Caco-2 (cell line): ENCODE data around the gene CRABP1. TPM values are rescaled to one million over a fixed set of nuclear protein-coding genes. Genes with fewer than 3 reads are reported as not detected.
A peak's percentile ranks its signal among the peaks of the same experiment; 100 is the strongest.

Source experiments
- BruUV-seq: library from RNA; stranded (reverse); fragments of 400-500 nt; replicated peaks from 2 replicates; lab custom pipeline; 2021; lab: Mats Ljungman, UMichigan
- CTCF ChIA-PET: fragments of 300-600 bp; sonication (Branson Sonifier 250); formaldehyde crosslinking; loops from one replicate; lab custom pipeline; 2022; ENCODE audit warnings: antibody characterized with exemption; lab: Charles Lee
- POLR2A ChIA-PET: fragments of 300-600 bp; sonication (Branson Sonifier 250); formaldehyde crosslinking; loops from one replicate; lab custom pipeline; 2022; ENCODE audit warnings: antibody characterized with exemption; lab: Charles Lee
- DNase-seq, 2 experiments: peaks; one replicate each; pipeline versions ENCODE4 v3.0.0 to v3.0.0-alpha.2; 2020 to 2022
- H3K27me3 ChIP-seq: replicated peaks from 2 replicates; pipeline ENCODE4 v1.6.0; 2011; ENCODE audit warnings: low read length; ENCODE audit not compliant: control insufficient read depth, insufficient read depth
- H3K36me3 ChIP-seq: 2 replicates; pipeline ENCODE4 v1.5.1; 2011; ENCODE audit warnings: low read length; ENCODE audit not compliant: control insufficient read depth, insufficient read depth
- H3K4me1 ChIP-seq: fragments of 250-450 bp; sonication (Bioruptor Pico); 2 replicates; pipeline ENCODE4 v1.5.1; 2020; ENCODE audit warnings: mild to moderate bottlenecking
- H3K4me3 ChIP-seq: 2 replicates; pipeline ENCODE4 v1.5.1; 2011; ENCODE audit warnings: low read depth, mild to moderate bottlenecking, control low read depth, low read length
- H3K9me3 ChIP-seq: fragments of 250-450 bp; sonication (Bioruptor Pico); 2 replicates; pipeline ENCODE4 v1.5.1; 2020; ENCODE audit warnings: mild to moderate bottlenecking, moderate library complexity
- H3K27ac Mint-ChIP-seq: one replicate; pipeline ENCODE4 v1.8.0; 2022; ENCODE audit warnings: mixed read lengths; ENCODE audit not compliant: unreplicated experiment
- H3K27me3 Mint-ChIP-seq: one replicate; pipeline ENCODE4 v1.8.0; 2022; ENCODE audit warnings: mixed read lengths; ENCODE audit not compliant: insufficient read depth, unreplicated experiment
- H3K36me3 Mint-ChIP-seq: one replicate; pipeline ENCODE4 v1.8.0; 2022; ENCODE audit warnings: mild to moderate bottlenecking, mixed read lengths; ENCODE audit not compliant: insufficient read depth, unreplicated experiment
- H3K4me1 Mint-ChIP-seq: one replicate; pipeline ENCODE4 v1.8.0; 2022; ENCODE audit warnings: low read depth, mixed read lengths; ENCODE audit not compliant: unreplicated experiment
- H3K4me3 Mint-ChIP-seq: one replicate; pipeline ENCODE4 v1.8.0; 2022; ENCODE audit warnings: mild to moderate bottlenecking, moderate library complexity, mixed read lengths; ENCODE audit not compliant: unreplicated experiment
- H3K9me3 Mint-ChIP-seq: one replicate; pipeline ENCODE4 v1.8.0; 2022; ENCODE audit warnings: mixed read lengths; ENCODE audit not compliant: unreplicated experiment
- intact Hi-C: fragments of 100-400 bp; cut with micrococcal nuclease; formaldehyde crosslinking; loops from one replicate; pipeline ENCODE4 v1.10.0; 2022; ENCODE audit not compliant: unreplicated experiment
- total RNA-seq: library from RNA; stranded (reverse); gene quantifications from 2 replicates; pipeline ENCODE4 v1.2.3, GENCODE V29; 2022
- TF ChIP-seq, protein P1 (sequence below), 2 experiments: fragments of 200-600 bp in 1 of 2; IDR thresholded peaks; 1 replicate in 1 of 2; 2 replicates in 1 of 2; pipeline versions ENCODE4 v1.5.1 to v1.8.0; 2011 to 2022; ENCODE audit warnings: antibody characterized with exemption in 1 of 2, control low read depth in 1 of 2, inconsistent platforms in 1 of 2, low read depth in 1 of 2, low read length in 1 of 2, mild to moderate bottlenecking in 1 of 2, moderate library complexity in 1 of 2; ENCODE audit not compliant: insufficient read depth in 1 of 2, severe bottlenecking in 1 of 2, unreplicated experiment in 1 of 2

Gene CRABP1
- total RNA-seq, 1 experiment from 2014 or later: 113 TPM

- no peaks in the 10 kb centered on the region for H3K27me3 ChIP-seq
- no peaks in the 10 kb centered on the region for H3K27me3 Mint-ChIP-seq
- H3K4me3 ChIP-seq: no peak overlapping the region
- H3K27ac Mint-ChIP-seq: no peak overlapping the region
- intact Hi-C loops: loop anchor here (5.0 kb wide), 1 partner anchor 34 kb away; no protein-coding TSS in a partner anchor
- H3K4me1 ChIP-seq: 0 out of 2 replicates have a peak, but pooled peaks cover 5% of the 10 kb centered on the region
- no TSS peak for BruUV-seq
- H3K4me3 Mint-ChIP-seq: peak overlapping the region; percentile 77
- TF ChIP-seq, protein P1, sequence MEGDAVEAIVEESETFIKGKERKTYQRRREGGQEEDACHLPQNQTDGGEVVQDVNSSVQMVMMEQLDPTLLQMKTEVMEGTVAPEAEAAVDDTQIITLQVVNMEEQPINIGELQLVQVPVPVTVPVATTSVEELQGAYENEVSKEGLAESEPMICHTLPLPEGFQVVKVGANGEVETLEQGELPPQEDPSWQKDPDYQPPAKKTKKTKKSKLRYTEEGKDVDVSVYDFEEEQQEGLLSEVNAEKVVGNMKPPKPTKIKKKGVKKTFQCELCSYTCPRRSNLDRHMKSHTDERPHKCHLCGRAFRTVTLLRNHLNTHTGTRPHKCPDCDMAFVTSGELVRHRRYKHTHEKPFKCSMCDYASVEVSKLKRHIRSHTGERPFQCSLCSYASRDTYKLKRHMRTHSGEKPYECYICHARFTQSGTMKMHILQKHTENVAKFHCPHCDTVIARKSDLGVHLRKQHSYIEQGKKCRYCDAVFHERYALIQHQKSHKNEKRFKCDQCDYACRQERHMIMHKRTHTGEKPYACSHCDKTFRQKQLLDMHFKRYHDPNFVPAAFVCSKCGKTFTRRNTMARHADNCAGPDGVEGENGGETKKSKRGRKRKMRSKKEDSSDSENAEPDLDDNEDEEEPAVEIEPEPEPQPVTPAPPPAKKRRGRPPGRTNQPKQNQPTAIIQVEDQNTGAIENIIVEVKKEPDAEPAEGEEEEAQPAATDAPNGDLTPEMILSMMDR (IDR thresholded peaks at IDR 0.05; ENCODE audit: insufficient read depth in 1 of 2, low read depth in 1 of 2, low read length in 1 of 2, severe bottlenecking in 1 of 2, unreplicated experiment in 1 of 2): no peak
- no peaks in the 10 kb centered on the region for H3K9me3 ChIP-seq
- ChIA-PET POLR2A (no interaction called here), CTCF (no interaction called here)
- no peak for DNase-seq
- no peaks in the 10 kb centered on the region for H3K9me3 Mint-ChIP-seq
- H3K36me3 ChIP-seq: no peaks in the 10 kb centered on the region
- H3K36me3 Mint-ChIP-seq: no peaks in the 10 kb centered on the region
- H3K4me1 Mint-ChIP-seq: peaks cover 6% of the 10 kb centered on the region
Observed at GRCh38 chr15:78338781-78339180, 1.4 kb upstream of the CRABP1 start.

DNA sequence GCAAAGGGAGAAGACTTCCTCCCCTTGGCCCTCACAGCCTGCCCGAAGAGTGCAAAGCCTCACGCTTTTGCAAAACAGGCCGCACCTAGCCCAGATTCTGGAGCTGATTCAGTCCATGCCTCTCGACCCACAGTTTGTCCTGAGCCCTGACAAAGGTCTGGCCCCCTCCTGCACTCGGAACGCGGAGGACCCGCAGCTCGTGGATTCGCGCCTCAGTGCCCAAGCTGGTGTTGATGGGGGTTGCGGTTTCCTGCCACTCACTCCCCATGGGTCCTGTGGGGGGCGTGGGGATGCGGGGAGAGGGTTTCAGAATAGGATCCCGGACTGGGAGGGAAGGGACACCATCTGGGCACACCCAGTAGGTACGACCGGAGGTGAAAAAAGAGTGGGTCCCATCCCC lies 594 bp upstream of the CRABP1 start:
- TF ChIP-seq, protein P1 (IDR thresholded peaks at IDR 0.05; ENCODE audit: insufficient read depth in 1 of 2, low read depth in 1 of 2, low read length in 1 of 2, severe bottlenecking in 1 of 2, unreplicated experiment in 1 of 2): no peak
- ChIA-PET POLR2A (interaction anchor here (0.6 to 1.3 kb wide), 2 partner anchors 57 to 139 kb away, joined by 4 to 5 read pairs; no protein-coding TSS in a partner anchor), CTCF (interaction anchor here (0.7 to 1.1 kb wide), 3 partner anchors 76 to 190 kb away, joined by 3 to 6 read pairs (median 4); no protein-coding TSS in a partner anchor)
- Mint-ChIP-seq H3K27me3 (no peaks in the 10 kb centered on the region), H3K27ac (no peak overlapping the region), H3K4me1 (peaks cover 6% of the 10 kb centered on the region), H3K9me3 (no peaks in the 10 kb centered on the region), H3K4me3 (peak overlapping the region; percentile 77), H3K36me3 (no peaks in the 10 kb centered on the region)
- intact Hi-C loops: loop anchor here (5.0 kb wide), 1 partner anchor 33 kb away; no protein-coding TSS in a partner anchor
- H3K4me1 ChIP-seq: 0 out of 2 replicates have a peak, but pooled peaks cover 5% of the 10 kb centered on the region
- BruUV-seq: no TSS peak
- H3K36me3 ChIP-seq: no peaks in the 10 kb centered on the region
- H3K27me3 ChIP-seq: no peaks in the 10 kb centered on the region
- no peak for DNase-seq
- peak overlapping the region; percentile 68; the same call in 1 of the 2 replicates for H3K4me3 ChIP-seq
- H3K9me3 ChIP-seq: no peaks in the 10 kb centered on the region

GRCh38 chr15:78341057-78341987 lies 1.2 kb downstream of the CRABP1 start:
- ChIA-PET CTCF (no interaction called here), POLR2A (interaction anchor here (1.2 to 1.3 kb wide), 2 partner anchors 33 to 55 kb away, joined by 4 to 7 read pairs; no protein-coding TSS in a partner anchor)
- H3K27me3 Mint-ChIP-seq: no peaks in the 10 kb centered on the region
- H3K36me3 Mint-ChIP-seq: no peaks in the 10 kb centered on the region
- no peaks in the 10 kb centered on the region for H3K9me3 ChIP-seq
- H3K9me3 Mint-ChIP-seq: no peaks in the 10 kb centered on the region
- TF ChIP-seq, protein P1 (IDR thresholded peaks at IDR 0.05; ENCODE audit: insufficient read depth in 1 of 2, low read depth in 1 of 2, low read length in 1 of 2, severe bottlenecking in 1 of 2, unreplicated experiment in 1 of 2): no peak
- H3K36me3 ChIP-seq: no peaks in the 10 kb centered on the region
- H3K4me1 Mint-ChIP-seq: peaks cover 13% of the 10 kb centered on the region
- intact Hi-C loops: loop anchor here (2.0 kb wide), 1 partner anchor 73 kb away; no protein-coding TSS in a partner anchor
- H3K27ac Mint-ChIP-seq: no peak overlapping the region
- DNase-seq: no peak
- H3K4me3 ChIP-seq: peak overlapping the region; percentile 68
- no peaks in the 10 kb centered on the region for H3K27me3 ChIP-seq
- BruUV-seq: no TSS peak
- peak overlapping the region; percentile 77 for H3K4me3 Mint-ChIP-seq
- 0 out of 2 replicates have a peak, but pooled peaks cover 5% of the 10 kb centered on the region for H3K4me1 ChIP-seq
